MM.1S (cell line): ENCODE measurements around the gene SORCS2.

Source experiments
- EZH2phosphoT487 ChIP-seq: fragments of 300-600 bp; sonication (generic); IDR thresholded peaks from 2 replicates; pipeline ENCODE4 v1.6.1; 2018; ENCODE audit warnings: antibody characterized with exemption, low read length
- TF ChIP-seq, protein P1 (sequence below): fragments of 300-600 bp; sonication (generic); IDR thresholded peaks from 2 replicates; pipeline ENCODE4 v1.5.1; 2016; ENCODE audit warnings: antibody characterized with exemption, low read length, mixed read lengths

GRCh38 chr4:7394681-7395451 lies 202.5 kb downstream of the SORCS2 start:
- TF ChIP-seq, protein P1, sequence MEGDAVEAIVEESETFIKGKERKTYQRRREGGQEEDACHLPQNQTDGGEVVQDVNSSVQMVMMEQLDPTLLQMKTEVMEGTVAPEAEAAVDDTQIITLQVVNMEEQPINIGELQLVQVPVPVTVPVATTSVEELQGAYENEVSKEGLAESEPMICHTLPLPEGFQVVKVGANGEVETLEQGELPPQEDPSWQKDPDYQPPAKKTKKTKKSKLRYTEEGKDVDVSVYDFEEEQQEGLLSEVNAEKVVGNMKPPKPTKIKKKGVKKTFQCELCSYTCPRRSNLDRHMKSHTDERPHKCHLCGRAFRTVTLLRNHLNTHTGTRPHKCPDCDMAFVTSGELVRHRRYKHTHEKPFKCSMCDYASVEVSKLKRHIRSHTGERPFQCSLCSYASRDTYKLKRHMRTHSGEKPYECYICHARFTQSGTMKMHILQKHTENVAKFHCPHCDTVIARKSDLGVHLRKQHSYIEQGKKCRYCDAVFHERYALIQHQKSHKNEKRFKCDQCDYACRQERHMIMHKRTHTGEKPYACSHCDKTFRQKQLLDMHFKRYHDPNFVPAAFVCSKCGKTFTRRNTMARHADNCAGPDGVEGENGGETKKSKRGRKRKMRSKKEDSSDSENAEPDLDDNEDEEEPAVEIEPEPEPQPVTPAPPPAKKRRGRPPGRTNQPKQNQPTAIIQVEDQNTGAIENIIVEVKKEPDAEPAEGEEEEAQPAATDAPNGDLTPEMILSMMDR = no peak
- no peak for TF ChIP-seq EZH2phosphoT487
